GM12801 (cell line): ENCODE measurements around the gene ZNF385D.

Source experiments
- CTCF ChIP-seq: IDR thresholded peaks from one replicate; pipeline ENCODE4 v1.5.1; 2011; ENCODE audit warnings: control low read depth; ENCODE audit not compliant: insufficient read length; ENCODE audit errors: extremely low read depth

Gene ZNF385D

GRCh38 chr3:21540265-21540664 lies 210.7 kb downstream of the ZNF385D start:
- no peak for TF ChIP-seq CTCF

- TF ChIP-seq CTCF: no peak
These were observed 216.5 kb downstream of the ZNF385D start for GRCh38 chr3:21534462-21534861.

GRCh38 chr3:21533002-21533401 lies 218.0 kb downstream of the ZNF385D start:
- no peak for TF ChIP-seq CTCF

GRCh38 chr3:21531909-21532308 lies 219.1 kb downstream of the ZNF385D start:
- no peak for TF ChIP-seq CTCF

GRCh38 chr3:21528291-21528995 lies 222.6 kb downstream of the ZNF385D start:
- no peak for TF ChIP-seq CTCF

- TF ChIP-seq CTCF: no peak
These were observed 224.5 kb downstream of the ZNF385D start for GRCh38 chr3:21526461-21526860.

GRCh38 chr3:21524133-21524532 lies 226.9 kb downstream of the ZNF385D start:
- TF ChIP-seq CTCF: no peak
